Activated naive CD4-positive, alpha-beta T cell treated with anti-CD3 and anti-CD28 coated beads for 36 hours (primary cell): ENCODE results near the gene DNAJB2. TPM values are rescaled to one million over a fixed set of nuclear protein-coding genes. Genes with fewer than 3 reads are reported as not detected.

Experiments used
- CTCF ChIA-PET: fragments of 350-600 bp; sonication (Branson Sonifier 250); formaldehyde crosslinking; loops from one replicate; lab custom pipeline; 2021; ENCODE audit warnings: antibody characterized with exemption; lab: Charles Lee
- DNase-seq: peaks from one replicate; pipeline ENCODE4 v3.0.0-alpha.2; 2020
- H3K27ac Mint-ChIP-seq: one replicate; pipeline ENCODE4 v1.8.0; 2021; ENCODE audit warnings: mild to moderate bottlenecking, mixed read lengths
- H3K27me3 Mint-ChIP-seq: one replicate; pipeline ENCODE4 v1.8.0; 2021; ENCODE audit warnings: low read depth, mixed read lengths
- H3K36me3 Mint-ChIP-seq: one replicate; pipeline ENCODE4 v1.8.0; 2021; ENCODE audit warnings: low read depth, mixed read lengths
- H3K4me1 Mint-ChIP-seq: one replicate; pipeline ENCODE4 v1.8.0; 2021; ENCODE audit warnings: low read depth, mixed read lengths
- H3K4me3 Mint-ChIP-seq: one replicate; pipeline ENCODE4 v1.8.0; 2021; ENCODE audit warnings: mild to moderate bottlenecking, moderate library complexity, mixed read lengths
- H3K9me3 Mint-ChIP-seq: one replicate; pipeline ENCODE4 v1.8.0; 2021; ENCODE audit warnings: mixed read lengths
- intact Hi-C: fragments of 100-400 bp; cut with micrococcal nuclease; formaldehyde crosslinking; loops from one replicate; pipeline ENCODE4 v1.15.1; 2023
- microRNA-seq: library from miRNA; unstranded; fragments of <30 nt; microRNA quantifications from one replicate; pipeline ENCODE4 v1.2.0, GENCODE V29; 2022; ENCODE audit warnings: borderline microRNAs expressed, borderline replicate concordance
- total RNA-seq, 2 experiments: library from RNA; stranded (reverse); gene quantifications; one replicate each; pipeline ENCODE4 v1.2.3, GENCODE V29; 2021

The DNAJB2 gene
- total RNA-seq, 2 experiments from 2014 or later = 24.6 to 24.9 TPM

- Mint-ChIP-seq H3K27me3 (peaks cover 40% of the 10 kb centered on the region), H3K36me3 (no peaks in the 10 kb centered on the region), H3K4me3 (no peak overlapping the region), H3K9me3 (peaks cover 7% of the 10 kb centered on the region), H3K27ac (no peak overlapping the region), H3K4me1 (no peaks in the 10 kb centered on the region)
- no peak for DNase-seq
- CTCF ChIA-PET = interaction anchor here (0.8 to 1.3 kb wide), 2 partner anchors 57 to 360 kb away, joined by 3 read pairs; no protein-coding TSS in a partner anchor
- intact Hi-C loops = no loop called here
Observed at GRCh38 chr2:219335373-219335786, 56.2 kb downstream of the DNAJB2 start.

Small RNA genes within 50 kb of the gene (microRNA-seq; reads per million reads assigned to microRNA genes)
- gene MIR153-1 = not detected

Other genes starting within 250 kb of the DNAJB2 start
- gene CFAP65, start 237.8 kb upstream of the DNAJB2 start, total RNA-seq = not detected
- not detected for gene IHH, start 218.4 kb upstream of the DNAJB2 start, total RNA-seq
- 10 to 100 TPM; 24.4 to 26.6 TPM for gene NHEJ1, start 118.6 kb upstream of the DNAJB2 start, total RNA-seq
- gene SLC23A3, start 109.3 kb upstream of the DNAJB2 start, total RNA-seq = under 1 TPM; 0.84 to 0.95 TPM
- gene CNPPD1, start 102.4 kb upstream of the DNAJB2 start, total RNA-seq = 10 to 100 TPM; 27.0 to 31.4 TPM
- 10 to 100 TPM; 44.0 to 44.1 TPM for gene RETREG2, start 101.1 kb upstream of the DNAJB2 start, total RNA-seq
- 10 to 100 TPM; 32.6 to 33.6 TPM for gene ZFAND2B, start 72.6 kb upstream of the DNAJB2 start, total RNA-seq
- gene ABCB6, start 60.4 kb upstream of the DNAJB2 start, total RNA-seq = 1 to 10 TPM; 7.0 to 7.5 TPM
- 10 to 100 TPM; 26.0 to 27.7 TPM for gene ATG9A, start 49.7 kb upstream of the DNAJB2 start, total RNA-seq
- 10 to 100 TPM; 87.7 to 88.5 TPM for gene ANKZF1, start 49.6 kb upstream of the DNAJB2 start, total RNA-seq
- gene GLB1L, start 33.9 kb upstream of the DNAJB2 start, total RNA-seq = 1 to 10 TPM; 2.1 TPM
- gene STK16, start 33.9 kb upstream of the DNAJB2 start, total RNA-seq = 10 to 100 TPM; 33.7 to 35.5 TPM
- not detected for gene TUBA4B, start 26.1 kb upstream of the DNAJB2 start, total RNA-seq
- 100 to 1,000 TPM; 112 to 116 TPM for gene TUBA4A, start 25.4 kb upstream of the DNAJB2 start, total RNA-seq
- gene PTPRN, start 30.0 kb downstream of the DNAJB2 start, total RNA-seq = not detected
- not detected for gene RESP18, start 53.4 kb downstream of the DNAJB2 start, total RNA-seq
- 10 to 100 TPM; 67.1 to 74.2 TPM for gene DNPEP, start 108.5 kb downstream of the DNAJB2 start, total RNA-seq
- not detected for gene DES, start 139.0 kb downstream of the DNAJB2 start, total RNA-seq
- gene SPEG, start 155.5 kb downstream of the DNAJB2 start, total RNA-seq = 1 to 10 TPM; 1.3 to 1.4 TPM
- gene GMPPA, start 219.5 kb downstream of the DNAJB2 start, total RNA-seq = 10 to 100 TPM; 25.2 to 28.4 TPM
- gene ASIC4, start 235.1 kb downstream of the DNAJB2 start, total RNA-seq = not detected